ENCODE measurements around the gene AACS. TPM values are rescaled to one million over a fixed set of nuclear protein-coding genes. Genes with fewer than 3 reads are reported as not detected.

AACS gene
- polyA plus RNA-seq, 3 donors, result 4.7 to 7.9 (median 5.1) TPM

- Mint-ChIP-seq H3K4me3 (no peak overlapping the region), H3K27me3 (ENCODE audit: low read depth in 3 of 3) (peaks cover 0 to 15% (median 7%) of the 10 kb centered on the region in 3 donors), H3K27ac (no peak overlapping the region), H3K4me1 (no peaks in the 10 kb centered on the region), H3K36me3 (no peaks in the 10 kb centered on the region), H3K9me3 (peaks cover 0 to 7% (median 2%) of the 10 kb centered on the region in 7 donors)
- no peak overlapping the region for H3K9ac ChIP-seq (ENCODE audit: insufficient read depth, low read length, poor library complexity, severe bottlenecking)
- H3K4me1 ChIP-seq (ENCODE audit: control insufficient read depth in 1 of 2, insufficient read depth in 2 of 2, low read length in 2 of 2), result no peaks in the 10 kb centered on the region
- no peak for TF ChIP-seq CTCF (IDR thresholded peaks at IDR 0.05)
- no peak for DNase-seq
- WGBS (ENCODE audit: insufficient coverage), result 90% methylated on average over 11 of the region's 14 CpGs
- no peaks in the 10 kb centered on the region for H3K27me3 ChIP-seq (ENCODE audit: control insufficient read depth in 2 of 2, insufficient read depth in 2 of 2, low read length in 2 of 2)
- no peaks in the 10 kb centered on the region for H4K20me1 ChIP-seq (ENCODE audit: insufficient read depth, low read length)
- no peak overlapping the region for H3K4me3 ChIP-seq (replicated peaks in 1 of 3; ENCODE audit: low read depth in 2 of 3, low read length in 3 of 3)
- intact Hi-C loops (cut with micrococcal nuclease), result no loop called here
- no peak overlapping the region for H2AFZ ChIP-seq (ENCODE audit: insufficient read depth, low read depth, low read length, poor library complexity, severe bottlenecking)
- H3K9me3 ChIP-seq (replicated peaks in 1 of 2; ENCODE audit: control insufficient read depth in 1 of 2, insufficient read depth in 1 of 2, low read length in 2 of 2), result no peaks in the 10 kb centered on the region
- no peaks in the 10 kb centered on the region for H3K36me3 ChIP-seq (replicated peaks in 1 of 2; ENCODE audit: control insufficient read depth in 1 of 2, insufficient read depth in 2 of 2, low read length in 2 of 2)
- H3K27ac ChIP-seq (ENCODE audit: low read depth in 1 of 2, low read length in 2 of 2), result no peak overlapping the region
- H3K79me2 ChIP-seq (ENCODE audit: insufficient read depth, low read length), result no peaks in the 10 kb centered on the region
- no peak overlapping the region for H3K4me2 ChIP-seq (replicated peaks; ENCODE audit: extremely low read depth, low read length, poor library complexity, severe bottlenecking)
These were observed 8.9 kb upstream of the AACS start for GRCh38 chr12:125056306-125056705.

DNA sequence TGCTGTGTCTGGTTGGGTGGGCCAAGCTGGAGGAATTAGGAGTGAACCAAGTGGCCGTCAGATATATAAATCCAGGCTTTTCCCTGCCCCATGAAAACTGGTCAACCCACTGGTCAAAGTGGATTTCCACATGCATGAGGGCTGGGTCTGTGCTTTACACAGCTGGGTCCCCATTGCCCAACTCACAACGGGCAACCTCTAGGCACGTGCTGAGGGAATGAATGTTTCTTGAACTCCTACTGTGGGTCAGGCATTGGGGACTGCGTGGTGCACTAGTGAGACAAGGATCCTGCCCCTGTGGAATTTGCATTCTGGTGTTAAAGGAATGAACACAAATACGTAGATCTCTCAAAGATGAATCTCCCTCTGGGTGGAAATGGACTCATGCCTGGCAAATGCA lies 7.5 kb upstream of the AACS start:
- H3K9ac ChIP-seq (ENCODE audit: insufficient read depth, low read length, poor library complexity, severe bottlenecking), result no peak overlapping the region
- H3K4me3 ChIP-seq (replicated peaks in 1 of 3; ENCODE audit: low read depth in 2 of 3, low read length in 3 of 3), result no peak overlapping the region
- Mint-ChIP-seq H3K27ac (no peak overlapping the region), H3K36me3 (no peaks in the 10 kb centered on the region), H3K27me3 (ENCODE audit: low read depth in 3 of 3) (peaks cover 4 to 17% (median 8%) of the 10 kb centered on the region in 3 donors), H3K9me3 (peaks cover 0 to 12% (median 8%) of the 10 kb centered on the region in 7 donors), H3K4me3 (no peak overlapping the region), H3K4me1 (no peaks in the 10 kb centered on the region)
- no peaks in the 10 kb centered on the region for H4K20me1 ChIP-seq (ENCODE audit: insufficient read depth, low read length)
- intact Hi-C loops (cut with micrococcal nuclease), result no loop called here
- H2AFZ ChIP-seq (ENCODE audit: insufficient read depth, low read depth, low read length, poor library complexity, severe bottlenecking), result no peak overlapping the region
- H3K79me2 ChIP-seq (ENCODE audit: insufficient read depth, low read length), result no peaks in the 10 kb centered on the region
- H3K4me2 ChIP-seq (replicated peaks; ENCODE audit: extremely low read depth, low read length, poor library complexity, severe bottlenecking), result no peak overlapping the region
- no peak for DNase-seq
- no peaks in the 10 kb centered on the region for H3K4me1 ChIP-seq (ENCODE audit: control insufficient read depth in 1 of 2, insufficient read depth in 2 of 2, low read length in 2 of 2)
- H3K27ac ChIP-seq (ENCODE audit: low read depth in 1 of 2, low read length in 2 of 2), result no peak overlapping the region
- no peaks in the 10 kb centered on the region for H3K36me3 ChIP-seq (replicated peaks in 1 of 2; ENCODE audit: control insufficient read depth in 1 of 2, insufficient read depth in 2 of 2, low read length in 2 of 2)
- no peak for TF ChIP-seq CTCF (IDR thresholded peaks at IDR 0.05)
- peaks cover 0 to 3% of the 10 kb centered on the region in 2 donors for H3K9me3 ChIP-seq (replicated peaks in 1 of 2; ENCODE audit: control insufficient read depth in 1 of 2, insufficient read depth in 1 of 2, low read length in 2 of 2)
- WGBS (ENCODE audit: insufficient coverage), result 93% methylated on average over 3 of the region's 5 CpGs
- no peaks in the 10 kb centered on the region for H3K27me3 ChIP-seq (ENCODE audit: control insufficient read depth in 2 of 2, insufficient read depth in 2 of 2, low read length in 2 of 2)
